ENCODE data around the gene RENBP.

GRCh38 chrX:153921070-153921469 lies 23.4 kb downstream of the RENBP start:
- TF ChIP-seq POLR2AphosphoS5 (IDR thresholded peaks at IDR 0.05; ENCODE audit: low read depth, low read length) (no peak), POLR2A (IDR thresholded peaks at IDR 0.05; ENCODE audit: low read depth, low read length) (no peak), TAF1 (IDR thresholded peaks at IDR 0.05; ENCODE audit: low read depth, low read length) (no peak), SPI1 (IDR thresholded peaks at IDR 0.05; ENCODE audit: low read depth, low read length) (no peak)
